Activated CD8-positive, alpha-beta memory T cell treated with anti-CD3 and anti-CD28 coated beads for 36 hours (primary cell): Measurements from ENCODE around the gene P2RY10. TPM values are rescaled to one million over a fixed set of nuclear protein-coding genes. Genes with fewer than 3 reads are reported as not detected.

Experiments
- CTCF ChIA-PET: fragments of 350-600 bp; sonication (Branson Sonifier 250); formaldehyde crosslinking; loops from one replicate; lab custom pipeline; 2021; ENCODE audit warnings: antibody characterized with exemption; lab: Charles Lee
- POLR2A ChIA-PET: fragments of 350-600 bp; sonication (Branson Sonifier 250); formaldehyde crosslinking; loops from one replicate; lab custom pipeline; 2021; ENCODE audit warnings: antibody characterized with exemption; lab: Charles Lee
- total RNA-seq, 2 experiments: library from RNA; stranded (reverse); gene quantifications; one replicate each; pipeline ENCODE4 v1.2.3, GENCODE V29; 2021

P2RY10 gene, protein sequence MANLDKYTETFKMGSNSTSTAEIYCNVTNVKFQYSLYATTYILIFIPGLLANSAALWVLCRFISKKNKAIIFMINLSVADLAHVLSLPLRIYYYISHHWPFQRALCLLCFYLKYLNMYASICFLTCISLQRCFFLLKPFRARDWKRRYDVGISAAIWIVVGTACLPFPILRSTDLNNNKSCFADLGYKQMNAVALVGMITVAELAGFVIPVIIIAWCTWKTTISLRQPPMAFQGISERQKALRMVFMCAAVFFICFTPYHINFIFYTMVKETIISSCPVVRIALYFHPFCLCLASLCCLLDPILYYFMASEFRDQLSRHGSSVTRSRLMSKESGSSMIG
- 10 to 100 TPM; 57.5 to 57.8 TPM for total RNA-seq

DNA sequence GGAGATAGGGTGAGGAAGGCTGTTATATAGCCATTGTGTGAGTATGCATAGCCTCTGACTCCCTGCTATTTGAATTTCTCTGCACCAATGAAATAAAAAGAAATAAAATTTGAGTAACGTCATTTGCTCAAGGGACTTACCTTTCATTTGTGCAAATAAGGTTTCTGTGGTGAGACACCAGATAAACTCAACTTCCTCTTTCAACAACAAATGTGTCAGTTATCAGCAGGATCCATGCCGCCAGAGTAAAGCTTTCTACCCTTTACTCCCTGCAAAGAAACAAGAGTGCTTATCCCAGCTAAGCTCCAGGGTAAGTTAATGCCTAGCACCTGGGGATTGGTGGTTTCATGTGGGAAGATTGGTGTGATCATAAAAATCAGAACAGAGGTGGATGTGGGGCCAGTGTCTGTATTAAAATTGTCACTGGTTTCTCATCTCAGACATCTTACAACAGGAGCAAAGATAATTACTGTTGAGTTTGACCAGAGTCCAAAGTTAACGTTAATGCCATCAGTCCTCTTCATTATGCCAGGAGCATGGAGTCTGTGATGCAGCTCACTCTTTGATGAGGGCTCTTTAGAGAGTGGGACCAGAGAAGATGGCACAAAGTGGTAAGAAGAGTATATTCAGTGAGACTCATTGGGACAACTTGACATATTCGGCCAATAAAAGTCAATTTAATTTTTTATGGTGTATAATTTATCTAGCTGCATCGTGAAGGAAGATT is at the start of gene P2RY10:
TSS of gene P2RY10 (plus strand) at position 206 of the 727 bp plus-strand sequence. CDS start 15,130 bp downstream, outside the sequence.
- CTCF ChIA-PET = no interaction called here
- POLR2A ChIA-PET = interaction anchor here (1.5 kb wide), 1 partner anchor 22 kb away, joined by 5 read pairs; no protein-coding TSS in a partner anchor

DNA sequence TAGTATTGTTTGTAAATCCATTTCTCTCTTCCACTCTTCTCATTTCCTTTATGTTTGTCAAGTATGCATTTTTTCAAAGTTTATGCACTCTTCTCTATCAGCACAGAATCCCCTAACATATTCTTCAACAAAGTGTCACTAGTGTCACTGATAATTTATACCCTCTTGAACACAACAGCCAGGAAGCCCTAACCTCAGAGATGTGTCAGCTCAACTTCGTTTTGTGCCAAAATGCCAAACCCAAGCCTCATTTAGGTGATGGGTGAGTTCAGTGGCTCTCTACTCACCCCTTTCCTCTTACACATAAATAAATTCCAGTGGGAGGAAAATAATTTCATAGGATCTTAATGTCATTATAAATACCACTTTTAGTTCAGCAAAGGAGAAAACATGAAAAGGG is 22.4 kb upstream of the P2RY10 start:
- ChIA-PET CTCF (no interaction called here), POLR2A (no interaction called here)

DNA sequence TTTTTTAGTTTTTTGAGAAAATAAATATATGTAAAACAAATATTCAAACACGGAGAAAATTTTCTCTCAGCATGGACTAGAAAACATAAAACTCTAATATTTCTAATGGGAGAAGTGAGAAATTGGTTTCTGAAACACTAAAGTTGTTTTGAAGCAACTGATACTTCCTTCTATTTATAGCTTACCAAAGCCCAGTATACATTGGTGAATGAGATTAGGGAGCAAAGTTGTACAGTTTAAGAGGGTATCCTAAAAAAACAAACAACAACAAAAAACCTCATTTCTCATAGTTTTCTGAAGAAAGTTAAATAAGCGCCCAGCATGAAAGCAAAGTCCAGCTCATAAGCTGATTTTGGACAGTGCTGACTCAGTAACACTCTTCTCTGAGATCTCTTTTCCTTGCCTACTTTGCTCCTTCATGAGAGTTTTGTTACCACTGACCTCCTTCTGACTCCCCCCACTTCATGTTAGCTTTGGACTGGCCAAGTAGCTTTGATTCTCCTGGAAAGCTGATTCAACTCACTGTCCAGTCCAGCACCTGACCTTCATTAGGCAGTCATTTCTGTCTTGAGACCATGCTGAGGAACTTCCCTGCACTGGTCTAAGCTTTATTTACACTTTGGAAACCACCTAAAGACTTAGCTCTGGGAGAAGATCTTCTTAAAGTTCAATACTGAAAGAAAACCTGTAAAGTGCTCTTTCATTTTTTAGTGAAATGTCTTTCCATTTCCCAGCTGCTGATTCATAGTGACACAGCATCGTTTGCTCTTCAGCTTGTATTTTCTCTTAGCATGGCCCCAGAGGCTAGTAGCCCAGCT is 21.8 kb upstream of the P2RY10 start:
- ChIA-PET POLR2A (interaction anchor here (0.7 to 1.3 kb wide), 2 partner anchors 21 to 22 kb away, joined by 3 to 5 read pairs; partner anchors contain the start of gene P2RY10), CTCF (no interaction called here)

DNA sequence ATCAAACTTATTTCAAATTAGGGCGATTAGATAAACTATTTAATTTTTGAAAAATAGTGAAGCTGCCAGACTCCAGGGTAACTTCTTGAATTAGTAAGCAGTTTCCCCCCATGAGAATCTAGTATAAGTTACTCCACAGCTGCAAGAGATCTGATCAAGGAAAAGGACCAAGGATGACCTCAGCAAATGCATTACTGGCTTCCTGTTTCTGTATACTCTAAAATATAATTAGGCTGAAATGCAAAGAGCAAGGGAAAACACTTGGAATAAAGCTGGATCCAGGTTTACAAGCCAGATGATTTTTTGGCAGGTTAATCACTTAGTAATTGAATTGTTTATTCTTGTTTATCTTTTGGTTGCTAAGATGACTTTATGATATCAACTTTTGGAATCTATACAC is 13.4 kb upstream of the P2RY10 start:
- CTCF ChIA-PET = no interaction called here
- POLR2A ChIA-PET = no interaction called here

DNA sequence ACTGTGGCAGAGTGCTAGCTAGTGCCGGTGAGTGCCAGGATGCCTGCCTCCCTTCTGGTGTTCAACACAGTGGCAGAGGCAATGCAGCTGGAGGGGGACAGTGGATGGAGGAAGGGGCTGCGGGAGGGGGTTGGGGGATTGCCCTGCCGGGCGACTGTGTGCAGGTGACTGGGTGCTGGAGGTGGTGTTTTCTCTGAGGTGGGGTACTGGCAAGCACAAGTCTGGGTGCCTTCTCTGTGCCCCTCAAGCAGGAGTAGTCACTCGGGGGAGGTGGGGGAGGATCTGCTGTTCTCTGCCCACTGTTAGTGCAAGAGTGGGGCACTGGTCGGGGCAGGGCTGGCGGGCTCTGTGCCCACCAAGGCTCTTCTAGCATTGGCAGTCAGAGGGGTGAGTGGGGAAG is 10.3 kb upstream of the P2RY10 start:
- CTCF ChIA-PET = interaction anchor here (0.7 kb wide), 1 partner anchor 352 kb away, joined by 3 read pairs; no protein-coding TSS in a partner anchor
- POLR2A ChIA-PET = no interaction called here

DNA sequence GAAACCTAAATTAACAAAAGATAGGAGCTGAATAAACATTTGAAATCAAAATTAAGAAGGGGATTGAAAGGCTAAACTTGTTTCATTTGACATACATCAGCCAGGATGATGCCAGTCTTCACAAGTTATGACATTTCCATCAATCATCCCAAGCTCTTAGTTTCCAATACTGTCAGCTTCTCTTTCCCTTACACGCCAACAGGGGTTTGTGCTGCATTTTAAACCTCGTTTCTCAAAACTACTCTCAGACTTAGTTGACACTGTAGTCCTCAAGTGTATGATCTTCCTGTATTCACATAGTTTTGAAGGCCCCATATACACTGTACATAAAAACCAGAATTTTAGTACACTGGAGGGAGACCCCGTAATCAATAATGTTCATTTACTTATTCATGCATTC is 840 bp upstream of the P2RY10 start:
- CTCF ChIA-PET = no interaction called here

DNA sequence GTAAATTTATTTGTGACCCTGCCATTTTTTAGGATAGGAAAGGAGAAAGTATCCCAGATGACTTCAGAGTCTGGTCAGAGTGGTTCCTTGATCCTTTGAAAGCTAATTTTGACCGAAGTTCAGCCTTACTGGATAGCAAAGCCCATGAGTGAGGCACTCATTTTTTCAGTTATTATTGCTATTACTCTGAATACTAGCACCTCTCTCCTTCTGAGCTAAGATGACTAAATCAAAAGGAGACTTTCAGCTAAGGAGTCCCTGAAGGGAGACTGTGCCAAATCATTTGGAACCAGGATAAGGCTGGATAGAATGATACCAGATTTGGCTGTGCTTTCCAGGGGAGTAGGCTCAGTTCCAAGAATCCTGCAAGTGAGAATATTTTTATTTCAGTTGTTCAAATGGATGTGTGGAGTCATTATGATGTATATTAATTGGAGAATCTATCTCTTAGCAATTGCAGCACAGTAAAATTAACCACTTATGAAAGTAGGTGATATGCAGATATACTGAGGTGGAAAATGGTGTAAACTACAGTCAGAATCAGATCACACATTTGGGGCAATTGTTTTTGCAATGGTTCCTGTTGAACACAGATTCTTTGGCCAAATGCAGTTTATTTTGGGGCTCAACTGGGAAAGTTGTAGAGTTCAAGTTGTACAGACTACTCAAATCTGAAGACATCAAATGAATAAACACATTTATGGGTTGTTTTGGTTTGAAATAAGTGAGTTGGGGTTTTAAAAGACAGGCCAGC is 1.2 kb downstream of the P2RY10 start:
- ChIA-PET CTCF (no interaction called here), POLR2A (interaction anchor here (1.5 kb wide), 1 partner anchor 23 kb away, joined by 5 read pairs; no protein-coding TSS in a partner anchor)

More for the DNA sequence above, 840 bp upstream of the P2RY10 start:
- POLR2A ChIA-PET = interaction anchor here (0.6 kb wide), 1 partner anchor 20 kb away, joined by 3 read pairs; no protein-coding TSS in a partner anchor

DNA sequence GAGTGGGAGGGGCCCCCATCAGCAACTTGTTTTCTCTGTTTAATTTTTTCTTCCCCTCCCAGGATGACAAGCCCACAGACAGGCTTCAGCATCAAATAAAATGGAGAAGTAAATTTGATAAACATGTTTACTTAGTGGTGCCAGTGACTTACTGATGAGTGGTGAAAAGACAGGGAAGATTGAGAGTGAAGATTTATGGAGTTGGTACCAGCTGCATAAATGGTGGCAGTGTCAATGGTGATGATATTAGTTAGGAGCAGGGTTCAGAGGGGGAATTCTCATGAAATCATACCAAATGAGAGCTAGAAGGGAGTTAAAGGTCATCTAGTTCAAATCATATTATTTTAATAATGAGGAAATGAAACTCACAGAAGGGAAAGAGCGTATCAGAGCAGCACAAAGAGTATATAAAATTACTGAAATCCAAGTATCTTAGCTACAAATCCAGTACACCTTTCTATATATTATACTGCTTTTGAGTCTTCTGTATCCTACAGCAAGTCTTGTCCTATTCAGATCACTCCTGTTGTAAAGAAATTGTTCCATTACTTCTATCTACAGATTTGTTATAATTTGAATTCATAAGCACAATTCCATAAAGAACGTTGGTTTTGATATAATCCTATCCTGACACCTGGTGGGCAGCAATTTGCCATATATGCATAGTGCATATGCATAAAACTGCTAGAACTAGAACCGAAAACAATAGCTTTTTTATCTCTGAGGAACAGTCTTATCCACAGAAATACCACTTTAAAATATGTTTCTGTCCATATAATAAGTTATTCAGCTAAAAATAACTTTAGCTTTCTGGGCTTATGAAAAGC is 5.0 kb downstream of the P2RY10 start:
- CTCF ChIA-PET = no interaction called here
- POLR2A ChIA-PET = no interaction called here

DNA sequence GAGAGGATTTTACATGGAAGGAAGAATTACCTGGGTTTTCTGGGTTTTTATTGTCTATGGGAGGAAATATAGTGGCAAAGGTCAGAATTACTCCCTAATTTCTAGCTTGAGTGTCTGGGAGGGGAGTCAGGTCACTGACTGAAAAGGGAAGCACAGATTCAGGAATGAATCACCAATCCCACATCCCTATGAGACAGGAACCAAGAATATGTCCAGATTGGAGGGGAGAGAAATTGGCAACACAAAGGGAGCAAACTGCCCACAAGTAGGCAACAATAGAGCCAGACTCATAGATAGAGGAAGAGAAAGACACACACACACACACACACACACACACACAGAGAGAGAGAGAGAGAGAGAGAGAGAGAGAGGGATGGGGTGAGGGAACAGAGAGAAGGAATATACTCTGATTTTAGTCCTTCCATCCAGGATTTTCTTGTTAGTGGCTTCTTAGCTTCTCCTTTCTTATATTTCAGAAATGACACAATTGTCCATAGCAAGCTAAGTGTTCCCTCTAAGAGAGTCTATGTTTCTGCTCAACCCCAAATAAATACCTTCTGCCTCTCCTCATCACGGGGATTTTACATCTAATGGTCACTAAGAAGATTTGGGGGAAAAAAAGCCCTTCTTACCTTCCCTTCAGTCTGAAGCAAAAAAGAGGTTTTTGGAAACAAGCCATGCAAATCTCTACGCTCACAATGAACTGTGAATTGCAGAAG is 12.0 kb downstream of the P2RY10 start:
- POLR2A ChIA-PET = interaction anchor here (0.7 kb wide), 1 partner anchor 853 kb away, joined by 6 read pairs; no protein-coding TSS in a partner anchor

DNA sequence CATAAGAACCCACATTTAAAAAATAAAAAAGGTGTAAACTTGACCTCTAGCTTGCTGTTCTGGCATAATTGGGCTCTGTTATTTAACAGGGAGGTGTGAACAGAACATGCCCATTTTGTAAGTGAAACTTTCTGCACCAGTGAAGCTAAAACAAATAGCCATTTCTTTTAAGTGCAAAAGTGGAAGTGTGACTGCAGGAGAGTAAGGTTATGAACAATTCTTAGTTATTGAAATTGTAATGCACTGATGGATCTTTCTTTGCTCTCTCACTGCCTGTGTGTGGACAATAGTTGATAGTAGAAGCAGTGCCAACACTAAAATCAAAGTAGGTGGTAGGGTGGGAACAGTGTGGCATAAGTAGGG is 12.6 kb downstream of the P2RY10 start:
- POLR2A ChIA-PET = interaction anchor here (0.7 kb wide), 1 partner anchor 853 kb away, joined by 6 read pairs; no protein-coding TSS in a partner anchor
- CTCF ChIA-PET = no interaction called here

More for the DNA sequence above, 12.0 kb downstream of the P2RY10 start:
- CTCF ChIA-PET = no interaction called here

DNA sequence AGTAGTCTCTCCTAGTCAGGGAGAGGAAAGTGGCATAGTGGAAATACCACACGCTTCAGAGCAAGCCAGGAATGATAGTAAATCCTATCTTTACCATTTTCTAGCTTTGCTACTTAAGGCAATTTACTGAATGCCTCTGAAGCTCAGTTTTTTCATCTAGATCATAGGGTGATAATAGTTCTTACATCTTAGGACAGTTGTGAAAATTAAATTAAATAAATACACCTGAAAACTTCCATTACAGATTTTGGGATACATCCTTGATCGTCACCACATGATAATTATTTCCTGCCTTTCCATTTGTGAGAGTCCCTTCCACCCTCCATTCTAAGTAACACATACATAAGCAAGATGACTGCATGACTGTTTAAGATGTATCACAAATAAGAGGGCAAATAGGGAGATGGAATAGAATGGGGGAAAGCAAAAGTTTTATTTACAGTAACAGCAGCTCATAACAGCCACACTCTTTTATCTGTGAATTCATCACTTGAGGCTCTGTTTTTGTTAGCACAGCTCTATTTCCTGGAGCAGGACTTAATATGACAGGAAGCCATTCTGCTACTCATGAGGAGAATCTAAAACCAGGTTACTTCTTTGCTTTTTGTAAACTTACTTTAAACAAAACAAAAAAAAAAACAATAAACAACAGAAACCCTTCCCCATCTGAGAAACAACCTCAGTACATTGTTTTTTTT is 13.4 kb downstream of the P2RY10 start:
- ChIA-PET POLR2A (no interaction called here), CTCF (no interaction called here)

DNA sequence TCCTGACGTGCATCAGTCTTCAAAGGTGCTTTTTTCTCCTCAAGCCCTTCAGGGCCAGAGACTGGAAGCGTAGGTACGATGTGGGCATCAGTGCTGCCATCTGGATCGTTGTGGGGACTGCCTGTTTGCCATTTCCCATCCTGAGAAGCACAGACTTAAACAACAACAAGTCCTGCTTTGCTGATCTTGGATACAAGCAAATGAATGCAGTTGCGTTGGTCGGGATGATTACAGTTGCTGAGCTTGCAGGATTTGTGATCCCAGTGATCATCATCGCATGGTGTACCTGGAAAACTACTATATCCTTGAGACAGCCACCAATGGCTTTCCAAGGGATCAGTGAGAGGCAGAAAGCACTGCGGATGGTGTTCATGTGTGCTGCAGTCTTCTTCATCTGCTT is 15.7 kb downstream of the P2RY10 start:
- ChIA-PET CTCF (no interaction called here), POLR2A (no interaction called here)

DNA sequence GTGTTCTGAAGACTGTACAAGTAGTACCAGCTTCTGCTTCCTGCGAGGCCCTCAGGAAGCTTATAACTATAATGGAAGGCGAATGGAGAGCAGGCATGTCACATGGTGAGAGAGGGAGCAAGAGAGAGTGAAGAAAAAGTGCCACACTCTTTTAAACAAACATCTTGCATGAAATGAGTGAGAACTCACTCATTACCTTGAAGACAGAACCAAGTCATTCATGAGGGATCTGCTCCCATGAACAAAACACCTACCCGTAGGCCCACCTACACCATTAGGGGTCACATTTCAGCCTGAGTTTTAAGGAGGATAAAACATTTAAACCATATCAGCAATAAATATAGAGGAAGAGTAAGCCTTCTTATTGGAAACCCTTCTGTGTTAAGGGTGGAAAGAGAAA is 19.4 kb downstream of the P2RY10 start:
- ChIA-PET POLR2A (no interaction called here), CTCF (no interaction called here)

DNA sequence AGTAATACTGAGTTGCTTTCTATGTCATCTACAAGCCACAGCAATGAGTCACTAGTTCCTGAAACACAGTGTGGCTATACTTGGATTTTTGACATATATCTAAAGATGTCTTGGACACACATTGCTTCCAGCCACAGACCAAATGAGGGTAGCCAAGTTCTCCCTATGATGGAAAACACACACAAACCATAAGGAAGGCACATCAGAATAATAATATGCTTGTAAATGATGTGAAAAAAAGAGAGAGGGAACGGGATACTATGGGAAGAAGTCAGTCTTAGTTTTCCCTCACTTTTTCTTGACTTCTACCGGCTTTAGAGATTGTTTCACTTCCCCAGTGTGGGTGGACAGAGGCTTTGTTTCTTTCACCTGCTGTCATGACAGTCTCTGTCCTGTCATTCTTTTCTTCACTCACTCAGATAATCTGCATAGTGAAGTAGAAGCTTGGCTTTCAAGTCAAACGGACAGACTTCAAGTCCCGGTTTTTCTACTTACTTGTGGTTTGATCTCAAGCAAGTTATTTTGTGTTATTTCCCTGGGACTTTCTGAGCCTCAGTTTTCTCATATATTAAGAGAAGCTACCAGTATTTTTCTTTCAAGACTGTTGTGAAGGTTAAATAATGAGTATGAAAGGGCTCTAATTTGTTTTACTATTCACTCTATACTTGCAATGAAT is 34.7 kb downstream of the P2RY10 start:
- POLR2A ChIA-PET = no interaction called here

DNA sequence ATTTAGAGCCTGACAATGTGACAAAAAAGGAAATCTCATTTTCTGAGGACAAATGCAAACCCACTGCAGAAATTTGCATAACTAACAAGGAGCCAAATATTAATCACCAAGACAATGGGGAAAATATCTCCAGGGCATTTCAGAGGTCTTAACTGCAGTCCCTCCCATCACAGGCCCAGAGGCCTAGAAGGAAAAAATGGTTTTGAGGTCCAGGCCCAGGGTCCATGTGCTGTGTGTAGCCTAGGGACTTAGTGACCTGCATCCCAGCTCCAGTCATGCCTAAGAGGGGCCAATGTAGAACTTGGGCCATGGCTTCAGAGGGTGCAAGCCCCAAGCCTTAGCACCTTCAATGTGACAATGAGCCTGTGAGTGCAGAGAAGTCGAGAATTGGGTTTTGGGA is 44.2 kb downstream of the P2RY10 start:
- POLR2A ChIA-PET = no interaction called here
- CTCF ChIA-PET = no interaction called here

More for the DNA sequence above, 34.7 kb downstream of the P2RY10 start:
- CTCF ChIA-PET = no interaction called here

DNA sequence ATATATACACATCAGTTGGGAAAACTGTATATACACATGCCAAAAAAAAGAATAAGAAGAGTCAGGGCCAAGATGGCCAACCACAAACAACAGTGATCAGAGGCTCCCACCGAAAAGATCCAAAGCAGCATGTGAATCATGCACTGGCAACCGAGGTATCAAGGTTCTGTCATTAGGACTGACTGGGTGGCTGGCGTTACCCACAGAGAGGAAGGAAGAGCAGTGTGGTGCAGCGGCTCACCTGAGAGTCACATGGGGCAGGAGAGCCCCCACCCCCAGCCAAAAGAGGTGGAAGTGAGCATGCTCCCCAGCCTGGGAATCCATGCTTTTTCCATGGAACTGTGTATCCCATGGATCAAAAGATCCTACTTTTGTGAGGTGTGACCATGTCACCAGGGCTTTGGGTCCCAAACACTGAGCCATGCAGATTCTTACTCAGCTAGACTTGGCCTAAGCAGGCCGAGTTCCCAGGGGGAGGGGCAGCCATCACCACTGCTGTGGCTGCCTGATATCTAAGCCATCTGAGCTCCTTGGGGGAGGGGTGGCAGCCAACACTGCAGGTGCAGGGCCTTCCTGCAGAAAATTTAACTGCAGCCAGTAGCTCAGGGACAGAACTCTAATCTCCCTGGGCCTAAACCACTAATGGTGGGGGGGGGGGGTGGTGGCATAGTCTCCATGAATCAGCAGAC is 52.8 kb downstream of the P2RY10 start:
- CTCF ChIA-PET = no interaction called here
- POLR2A ChIA-PET = no interaction called here
